ENCODE results near the gene MROH8.

DNA sequence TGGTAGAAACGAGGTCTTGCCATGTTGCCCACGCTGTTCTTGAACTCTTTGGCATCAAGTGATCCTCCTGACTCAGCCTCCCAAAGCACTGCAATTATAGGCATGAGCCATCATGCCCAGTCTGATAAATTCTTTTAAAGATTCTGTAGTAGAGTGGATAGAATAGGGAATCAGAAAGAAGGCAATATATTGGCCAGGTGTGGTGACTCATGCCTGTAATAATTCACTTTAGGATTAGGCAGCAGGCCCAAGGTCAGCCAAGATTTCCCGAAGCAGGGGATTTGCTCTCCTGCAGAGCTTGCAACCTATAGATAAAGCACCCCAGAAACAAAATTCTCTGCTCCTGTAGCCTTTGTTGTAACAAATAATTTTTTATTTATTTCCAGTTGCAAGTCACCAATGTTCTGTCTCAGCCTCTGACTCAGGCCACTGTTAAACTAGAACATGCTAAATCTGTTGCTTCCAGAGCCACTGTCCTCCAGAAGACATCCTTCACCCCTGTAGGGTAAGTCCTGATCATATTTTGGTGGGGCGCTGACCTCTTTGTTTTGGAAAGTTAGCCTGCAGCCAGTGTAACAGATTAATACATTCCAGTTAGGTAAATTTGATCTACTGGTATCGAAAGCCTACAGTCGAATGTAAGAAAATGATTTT, 30.4 kb upstream of the MROH8 start:
- TF ChIP-seq, protein P1, sequence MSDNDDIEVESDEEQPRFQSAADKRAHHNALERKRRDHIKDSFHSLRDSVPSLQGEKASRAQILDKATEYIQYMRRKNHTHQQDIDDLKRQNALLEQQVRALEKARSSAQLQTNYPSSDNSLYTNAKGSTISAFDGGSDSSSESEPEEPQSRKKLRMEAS (IDR thresholded peaks at IDR 0.05) = no peak
- no peak for TF ChIP-seq MAZ (IDR thresholded peaks at IDR 0.05; ENCODE audit: borderline replicate concordance, low read depth, low read length)
- TF ChIP-seq POLR2A (IDR thresholded peaks at IDR 0.05; ENCODE audit: low read length) = no peak
